GM15510 (cell line): ENCODE data around the gene CACNA2D3.

Source experiments
- POLR2A ChIP-seq: IDR thresholded peaks from 3 replicates; pipeline ENCODE4 v1.6.1; 2011; ENCODE audit warnings: borderline replicate concordance; ENCODE audit not compliant: insufficient read length; ENCODE audit errors: extremely low read depth

Gene CACNA2D3

DNA sequence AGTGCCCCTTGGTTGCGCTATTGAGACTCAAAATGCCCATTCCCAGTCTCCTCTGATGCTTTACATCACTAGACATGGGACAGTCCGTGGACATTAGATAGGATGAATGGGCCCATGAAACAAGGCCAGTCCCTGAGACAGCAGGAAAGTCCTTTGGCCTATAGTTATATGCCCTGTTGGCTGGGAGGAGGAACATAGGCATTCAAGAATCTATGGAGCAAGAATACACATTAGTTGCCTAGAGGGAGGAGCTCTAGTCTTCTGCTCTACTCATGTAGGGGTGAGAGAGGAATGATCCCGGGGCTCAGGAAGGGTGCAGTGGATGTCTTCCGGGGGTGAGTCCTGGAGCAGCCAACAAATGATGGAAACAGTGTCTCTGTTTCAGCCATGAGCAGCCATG, 863.5 kb downstream of the CACNA2D3 start:
- no peak for TF ChIP-seq POLR2A

DNA sequence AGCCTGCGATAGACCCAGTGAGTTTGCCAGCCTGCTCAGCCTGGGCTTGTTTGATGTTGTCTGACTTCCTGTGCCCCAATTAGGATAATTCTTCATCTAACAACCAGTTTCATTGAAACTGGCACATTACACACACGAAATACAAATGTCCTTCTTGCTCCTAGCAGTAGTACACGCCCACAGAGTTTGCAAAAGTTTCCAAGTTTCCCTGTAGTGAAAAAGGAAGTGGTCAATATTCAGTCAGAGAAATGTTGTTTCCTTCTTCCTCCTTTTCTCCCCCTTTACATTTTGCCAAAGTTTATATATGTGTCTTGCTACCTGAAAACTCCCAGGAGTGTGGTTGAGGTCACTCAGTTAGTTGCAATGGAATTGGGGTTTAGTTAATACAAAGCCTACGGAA, 863.9 kb downstream of the CACNA2D3 start:
- no peak for TF ChIP-seq POLR2A

DNA sequence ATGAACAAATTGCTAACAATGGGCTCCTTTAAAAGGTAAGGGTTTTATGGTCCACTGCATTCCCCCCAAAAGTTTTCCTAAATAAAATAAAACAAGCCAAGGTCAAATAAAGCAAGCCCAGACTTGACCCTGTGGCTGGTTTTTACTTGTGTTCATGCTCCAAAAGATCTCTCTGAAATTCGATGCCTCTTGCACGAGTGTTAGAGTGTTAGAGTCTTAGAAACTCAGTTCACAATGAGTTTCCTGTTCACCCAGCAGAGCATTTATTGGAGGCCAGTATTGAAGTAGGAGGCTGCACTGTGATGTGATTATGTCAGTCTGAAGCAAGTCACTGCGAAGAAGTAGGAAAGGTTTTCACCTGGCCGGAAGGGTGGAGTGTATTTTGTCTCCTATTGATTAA, 865.4 kb downstream of the CACNA2D3 start:
- TF ChIP-seq POLR2A = no peak

DNA sequence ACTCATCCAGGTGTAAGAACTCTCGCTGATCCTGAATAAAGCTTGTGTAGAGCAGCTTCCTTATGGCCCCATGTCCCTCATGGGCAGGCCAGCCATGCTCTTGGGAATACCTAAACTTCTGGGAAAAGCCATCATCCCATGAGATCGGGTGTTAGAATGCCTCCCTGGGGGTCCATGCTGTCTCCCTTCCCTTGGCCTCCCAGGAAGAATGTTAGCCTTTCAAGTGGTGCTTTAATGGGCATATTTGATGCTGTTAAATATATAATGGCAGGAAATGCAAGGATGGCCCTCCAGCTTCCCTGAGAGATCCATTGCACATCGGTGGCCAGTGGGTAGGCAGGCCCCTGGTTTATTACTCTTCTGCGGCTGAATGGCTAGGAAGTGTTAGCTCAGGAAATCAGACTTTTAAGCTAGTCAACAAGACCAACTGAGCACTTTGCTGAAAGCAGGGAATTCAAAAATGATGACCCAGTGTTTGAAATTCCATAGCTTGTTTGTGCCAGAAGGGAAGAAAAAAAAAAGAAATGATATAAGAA, 866.0 kb downstream of the CACNA2D3 start:
- TF ChIP-seq POLR2A = no peak

DNA sequence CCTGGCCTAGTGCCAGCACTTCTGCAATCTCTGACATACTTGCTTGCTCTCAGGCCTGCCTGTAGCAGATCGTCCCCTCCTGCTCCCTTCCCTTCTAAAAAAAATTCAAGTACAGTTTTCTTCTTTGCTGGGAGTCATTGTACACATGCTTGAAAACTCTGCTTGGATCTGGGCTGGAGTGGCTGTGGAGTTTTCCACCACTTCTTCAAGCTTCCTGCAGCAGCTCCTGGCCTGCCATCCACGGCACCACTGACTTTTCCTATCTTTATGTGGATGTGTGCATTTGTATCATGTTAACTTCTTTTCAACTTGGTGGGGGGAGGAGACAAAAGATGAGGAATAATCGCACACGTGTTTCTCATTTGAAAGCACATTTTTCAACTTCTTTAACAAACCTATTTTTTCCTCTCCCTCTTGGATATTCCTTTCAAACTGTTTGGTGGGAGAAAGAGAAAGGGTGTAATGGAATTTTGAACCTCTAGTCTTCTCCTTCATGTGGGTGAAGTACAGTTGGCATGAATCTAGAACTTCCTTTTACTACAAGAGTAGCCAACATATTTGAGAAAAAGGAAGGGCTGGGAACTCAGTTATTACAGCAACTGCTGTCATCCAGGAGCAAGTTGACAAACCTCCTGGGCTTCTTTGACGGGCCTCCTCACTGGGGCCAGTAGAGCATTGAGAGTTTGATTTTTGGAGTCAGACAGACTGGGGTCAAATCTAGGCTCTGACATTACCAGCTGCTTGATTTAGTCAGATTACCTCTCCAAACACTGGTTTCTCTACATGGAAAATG, 866.7 kb downstream of the CACNA2D3 start:
- TF ChIP-seq POLR2A = no peak

DNA sequence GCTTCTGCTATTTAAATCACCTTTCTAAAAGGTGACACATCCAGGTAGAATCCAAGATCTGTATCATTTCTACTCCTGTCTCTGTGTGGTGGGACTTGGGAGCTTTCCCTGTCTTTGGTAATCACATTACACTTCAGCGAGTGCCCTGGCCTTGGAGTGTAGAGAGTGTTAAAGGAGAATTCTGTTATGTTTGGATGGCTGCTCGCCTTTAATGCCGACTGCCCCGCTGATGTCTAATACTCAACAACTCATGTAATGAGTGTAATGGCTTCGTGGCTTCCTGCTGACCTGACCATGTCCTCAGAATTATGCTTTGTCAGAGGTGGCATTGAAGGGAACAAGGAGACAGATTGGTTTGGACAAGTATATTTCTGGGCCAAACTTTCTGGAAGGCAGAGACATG, 871.8 kb downstream of the CACNA2D3 start:
- TF ChIP-seq POLR2A = no peak

DNA sequence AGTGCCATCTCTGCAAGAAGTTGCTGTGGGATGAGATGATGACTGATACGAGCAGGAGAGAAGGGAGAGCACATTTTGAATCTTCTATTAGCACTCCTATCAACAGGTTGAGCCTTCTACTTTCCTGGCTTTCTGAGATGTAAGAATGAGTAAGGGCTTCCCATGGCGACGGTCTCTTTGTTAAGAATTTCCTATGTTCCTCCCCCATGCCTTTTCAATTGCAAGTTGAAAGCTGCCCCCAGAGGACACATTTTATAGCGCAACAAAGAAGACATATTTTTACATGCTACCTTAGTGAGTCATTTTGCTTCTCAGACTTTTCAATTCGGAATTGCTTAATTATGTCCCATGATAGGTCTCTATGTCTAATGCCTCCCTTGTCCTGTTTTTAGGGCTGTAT, 876.8 kb downstream of the CACNA2D3 start:
- no peak for TF ChIP-seq POLR2A

DNA sequence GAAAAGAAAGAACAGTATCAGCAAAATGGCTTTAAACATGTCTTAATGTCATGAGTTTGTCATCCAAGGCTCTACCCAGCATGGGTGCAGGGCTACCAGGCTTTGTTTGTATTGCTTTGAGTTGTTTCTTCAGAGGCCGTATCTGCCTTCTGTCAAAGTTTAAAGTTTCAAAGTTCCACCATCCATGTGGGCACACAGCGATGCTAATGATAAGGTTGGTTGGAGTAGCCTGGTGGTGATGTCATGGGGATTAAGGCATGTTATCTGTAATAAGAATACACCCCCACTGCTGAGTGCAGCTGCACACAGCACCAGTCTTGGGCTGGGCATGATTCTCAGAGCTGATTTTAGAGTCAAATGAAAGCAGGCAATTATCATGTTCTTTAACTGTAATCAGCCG, 877.5 kb downstream of the CACNA2D3 start:
- TF ChIP-seq POLR2A = no peak

DNA sequence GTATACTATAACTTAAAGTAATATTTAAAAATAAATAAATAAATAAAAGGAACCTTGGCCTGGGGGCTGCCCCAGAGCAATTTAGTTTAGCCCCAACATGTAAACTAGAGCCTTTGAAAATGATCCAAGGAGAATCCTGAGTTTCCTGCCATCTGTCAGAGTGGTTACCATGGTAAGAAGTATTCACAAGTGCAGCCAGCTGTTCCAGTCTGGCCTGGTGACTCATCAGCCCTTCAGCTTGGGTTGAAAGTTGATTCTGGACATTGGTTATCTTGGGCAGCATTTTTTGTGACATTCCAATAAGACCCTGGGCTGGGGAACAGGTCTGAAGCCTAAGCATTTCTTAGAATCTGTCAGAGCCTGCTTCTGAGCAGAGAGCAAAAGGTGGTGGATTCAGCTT, 878.2 kb downstream of the CACNA2D3 start:
- TF ChIP-seq POLR2A = no peak

DNA sequence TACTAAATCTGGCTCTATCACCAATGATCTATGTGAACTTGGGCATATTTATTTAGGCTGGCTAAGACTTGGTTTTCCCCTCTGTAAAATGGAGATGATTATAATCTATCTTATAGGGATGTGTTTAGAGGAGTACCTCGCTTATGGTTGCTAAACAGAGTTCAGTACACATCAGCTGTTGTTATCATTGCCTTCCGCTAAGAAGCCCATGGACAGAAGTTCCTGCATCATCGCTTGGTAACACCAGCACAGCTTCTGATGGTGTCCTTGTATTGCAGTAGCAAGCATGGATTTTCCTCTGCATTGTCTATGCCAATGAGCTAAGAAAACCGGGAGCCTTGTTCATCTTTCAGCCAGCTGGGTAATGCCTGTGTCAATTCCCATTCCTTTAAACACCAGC, 878.6 kb downstream of the CACNA2D3 start:
- no peak for TF ChIP-seq POLR2A

DNA sequence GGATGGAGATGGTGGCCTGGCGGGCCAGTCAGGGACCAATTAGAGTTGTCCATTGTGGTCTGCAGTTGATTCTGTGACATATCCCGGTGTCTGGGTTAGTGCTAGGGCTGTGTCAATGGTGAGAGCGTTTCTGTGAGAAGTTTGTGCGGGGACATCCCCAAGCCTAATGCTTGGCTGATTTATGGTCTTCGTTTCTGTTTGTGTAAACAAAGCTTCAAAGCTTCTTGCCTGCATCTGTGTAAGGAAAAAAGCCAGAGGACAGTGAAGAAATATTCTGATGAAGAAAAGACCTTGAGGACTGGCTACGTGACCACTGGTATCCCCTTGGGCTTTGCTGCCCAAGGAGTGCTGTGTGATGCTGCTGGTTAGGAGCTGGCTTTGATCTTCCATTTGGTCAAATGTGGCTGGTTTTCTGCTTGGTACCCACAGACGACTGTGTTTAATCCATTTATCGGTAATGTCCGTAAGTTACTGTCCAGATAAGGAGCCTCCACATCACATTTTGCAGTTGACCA, 880.1 kb downstream of the CACNA2D3 start:
- no peak for TF ChIP-seq POLR2A

DNA sequence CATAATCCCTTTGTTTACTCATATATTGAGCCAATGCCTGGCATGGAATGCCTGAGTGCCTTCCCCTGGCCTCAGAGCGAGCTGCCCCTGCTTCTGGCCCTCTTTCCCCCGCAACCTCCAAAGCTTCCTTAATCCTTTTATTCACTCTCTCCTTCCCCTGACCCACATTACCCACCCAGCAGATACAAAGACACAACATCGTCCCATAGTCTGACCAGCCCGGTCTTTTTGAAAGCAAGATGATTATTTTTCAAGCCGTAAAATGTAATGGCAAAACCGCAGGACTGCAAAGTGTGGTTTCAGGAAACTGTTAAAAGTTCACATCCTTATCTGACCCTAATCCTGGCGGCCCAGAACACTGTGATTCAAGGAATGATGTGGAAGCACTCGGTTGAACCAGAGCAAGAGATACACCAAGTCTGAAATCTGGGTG, 883.9 kb downstream of the CACNA2D3 start:
- no peak for TF ChIP-seq POLR2A

DNA sequence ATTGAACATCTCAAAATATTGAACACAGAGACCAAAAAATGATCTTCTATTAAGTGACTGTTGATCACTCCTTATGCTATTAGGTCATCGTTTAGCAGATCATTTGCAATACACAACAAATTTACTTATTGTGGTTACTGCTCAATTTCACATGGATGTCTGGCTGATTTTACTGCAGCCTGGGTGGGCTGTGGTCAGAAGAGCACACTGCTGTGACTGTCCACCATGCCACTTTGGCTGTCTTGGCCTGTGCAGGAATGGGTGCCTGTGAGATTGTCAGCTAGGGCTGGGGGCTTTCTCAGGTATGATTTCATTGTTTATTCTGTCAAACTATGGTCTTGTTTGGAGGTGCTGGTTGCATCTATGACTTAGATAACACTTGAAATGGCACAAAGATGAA, 885.6 kb downstream of the CACNA2D3 start:
- TF ChIP-seq POLR2A = no peak

DNA sequence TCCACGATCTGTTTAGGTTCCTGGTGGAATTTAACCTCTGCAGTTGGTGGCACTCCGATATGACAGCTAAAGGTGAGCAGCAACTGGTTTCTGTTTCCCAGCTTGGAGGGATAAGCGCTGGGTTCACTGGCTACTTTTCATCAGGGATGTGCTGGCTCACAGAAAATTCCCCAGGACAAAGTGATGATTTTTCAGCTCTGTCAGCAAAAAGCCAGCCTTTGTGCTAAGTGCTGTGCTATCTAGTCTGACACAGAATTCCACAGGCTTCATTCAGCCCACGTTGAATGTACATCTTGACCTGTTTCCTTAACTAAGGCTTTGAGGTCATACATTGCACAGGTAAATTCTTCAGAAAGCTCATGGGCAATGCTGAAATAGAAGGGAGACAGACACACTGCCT, 887.0 kb downstream of the CACNA2D3 start:
- no peak for TF ChIP-seq POLR2A

DNA sequence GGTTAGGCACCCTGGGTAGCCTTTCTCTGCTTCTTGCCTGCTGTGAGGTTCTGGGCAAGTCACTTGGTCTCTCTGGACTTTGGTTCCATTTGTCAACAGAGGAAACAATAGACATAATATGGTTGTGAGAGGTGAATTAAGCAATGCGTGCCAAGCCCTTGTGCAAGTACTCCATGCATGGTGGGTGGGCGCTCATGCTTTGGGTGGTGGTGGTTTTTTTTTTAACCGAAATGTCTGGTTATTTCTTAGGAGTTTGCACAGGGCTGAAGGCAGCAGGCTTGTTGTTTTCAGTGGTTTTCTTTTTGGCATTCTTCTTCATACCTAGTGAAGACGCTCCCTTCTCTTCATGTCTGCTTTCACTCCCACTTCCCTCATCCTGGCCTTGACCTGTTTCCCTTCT, 889.7 kb downstream of the CACNA2D3 start:
- no peak for TF ChIP-seq POLR2A
